Testis (tissue), 3 donors: ENCODE results near the gene BARHL2. TPM values are rescaled to one million over a fixed set of nuclear protein-coding genes. Genes with fewer than 3 reads are reported as not detected.

Experiments used
- DNase-seq: peaks from one replicate; pipeline ENCODE4 v3.0.0-alpha.2; 2019
- H3K27ac ChIP-seq, 2 donors: fragments of 200-600 bp; sonication (generic); one replicate each; pipeline ENCODE4 v1.5.1; 2019
- H3K27me3 ChIP-seq: fragments of 200-600 bp; sonication (generic); one replicate; pipeline ENCODE4 v1.5.1; 2019
- H3K36me3 ChIP-seq: fragments of 200-600 bp; sonication (generic); one replicate; pipeline ENCODE4 v1.5.1; 2017; ENCODE audit warnings: low read depth; ENCODE audit errors: missing control alignments
- H3K4me1 ChIP-seq: fragments of 200-600 bp; sonication (generic); one replicate; pipeline ENCODE4 v1.5.1; 2019
- H3K4me3 ChIP-seq, 2 donors: fragments of 200-600 bp; sonication (generic); one replicate each; pipeline ENCODE4 v1.5.1; 2017 to 2019
- H3K9me3 ChIP-seq: fragments of 200-600 bp; sonication (generic); one replicate; pipeline ENCODE4 v1.5.1; 2017
- CTCF ChIP-seq, 3 experiments: fragments of 450-650 bp in 2 of 3; fragments of 200-600 bp in 1 of 3; sonication (generic) in 1 of 3; IDR thresholded peaks; one replicate each; pipeline ENCODE4 v1.5.1; 2016 to 2019; ENCODE audit warnings: antibody characterized with exemption in 3 of 3, mild to moderate bottlenecking in 2 of 3, moderate library complexity in 1 of 3
- POLR2A ChIP-seq: fragments of 450-650 bp; IDR thresholded peaks from one replicate; pipeline ENCODE4 v1.6.1; 2017; ENCODE audit warnings: antibody characterized with exemption, mild to moderate bottlenecking, moderate library complexity
- WGBS, 2 donors: methylation state at CpG; one replicate each; pipeline ENCODE4 v1.1.5; 2018; 5-methylcytosine and 5-hydroxymethylcytosine counted together
- intact Hi-C: fragments of 100-400 bp; cut with DNase I; formaldehyde crosslinking; loops from one replicate; pipeline ENCODE4 v1.15.1; 2023; ENCODE audit warnings: low total_unique reads
- polyA plus RNA-seq: library from polyadenylated mRNA; stranded (reverse); fragments of 350-450 nt; fragmentation: Illumina TruSeq; extraction: RNeasy Lipid Tissue Mini Kit (QIAGEN cat#74804); gene quantifications from one replicate; pipeline ENCODE4 v1.2.3, GENCODE V29; 2014; ENCODE audit warnings: low read depth, low replicate concordance; ENCODE audit not compliant: insufficient read depth
- total RNA-seq, 2 donors: library from RNA; depleted of rRNA; stranded (reverse); fragments of >200 nt; gene quantifications; one replicate each; pipeline ENCODE4 v1.2.3, GENCODE V29; 2016

BARHL2 gene
- total and polyA plus RNA-seq, 3 donors from 2014 or later, result 3.5 to 6.3 (median 5.6) TPM

DNA sequence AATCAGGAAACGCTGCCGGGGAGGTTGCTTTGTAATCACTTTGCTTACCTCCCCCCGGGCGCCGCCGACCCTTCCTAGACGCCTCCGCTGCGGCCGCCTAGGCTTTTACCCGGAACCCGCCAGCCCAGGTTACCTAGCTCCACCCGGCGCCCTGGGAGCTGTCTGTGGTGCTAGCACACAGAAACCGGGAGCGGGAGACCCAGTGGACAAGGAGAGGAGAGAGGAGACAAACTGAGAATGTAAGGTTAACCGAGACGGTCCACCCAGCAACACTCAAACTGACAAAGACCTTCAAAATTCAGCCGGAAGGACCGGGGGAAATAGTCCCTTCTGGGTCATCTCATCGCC is 9.8 kb downstream of the BARHL2 start:
- H3K4me1 ChIP-seq, result peaks cover 10% of the 10 kb centered on the region
- no peaks in the 10 kb centered on the region for H3K27me3 ChIP-seq
- TF ChIP-seq POLR2A, result no peak
- TF ChIP-seq CTCF (IDR thresholded peaks at IDR 0.05), result no peak
- H3K4me3 ChIP-seq, result peak overlapping the region; percentile 43 to 47
- no peak overlapping the region for H3K27ac ChIP-seq
- H3K36me3 ChIP-seq, result no peaks in the 10 kb centered on the region
- no peaks in the 10 kb centered on the region for H3K9me3 ChIP-seq
- peak; percentile 76 for DNase-seq
- intact Hi-C loops, result no loop called here
- 1% methylated on average over 19 to 21 of the region's 21 CpGs for WGBS, 2 donors

GRCh38 chr1:90706437-90707362 is 10.4 kb downstream of the BARHL2 start:
- H3K4me1 ChIP-seq, result peaks cover 10% of the 10 kb centered on the region
- TF ChIP-seq CTCF (IDR thresholded peaks at IDR 0.05), result no peak
- TF ChIP-seq POLR2A, result no peak
- intact Hi-C loops, result no loop called here
- WGBS, 2 donors, result 0% methylated on average over 11 to 73 of the region's 73 CpGs
- H3K9me3 ChIP-seq, result no peaks in the 10 kb centered on the region
- H3K36me3 ChIP-seq, result no peaks in the 10 kb centered on the region
- no peak overlapping the region for H3K27ac ChIP-seq
- H3K4me3 ChIP-seq, result peak overlapping the region; percentile 43 to 47
- no peaks in the 10 kb centered on the region for H3K27me3 ChIP-seq
- peak; percentile 53 for DNase-seq

DNA sequence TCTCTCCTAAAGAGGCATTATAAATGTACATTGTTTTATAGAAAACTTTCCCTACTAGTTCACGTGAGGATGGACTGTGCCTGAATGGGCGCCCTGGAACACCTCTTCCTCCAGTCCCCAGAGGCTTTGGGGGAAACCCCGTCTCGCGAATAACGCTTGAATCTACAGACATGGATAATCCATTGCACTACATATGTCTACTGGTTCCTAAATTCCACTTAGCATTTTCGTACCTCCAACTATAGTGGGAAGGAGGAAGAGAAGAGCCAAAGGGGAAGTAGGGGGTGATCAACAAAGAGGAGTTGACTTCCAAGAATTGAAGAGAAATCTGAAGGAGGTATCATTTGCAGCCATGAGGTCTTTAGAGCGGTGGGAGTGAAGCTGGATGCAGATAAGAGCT is 11.1 kb downstream of the BARHL2 start:
- no peaks in the 10 kb centered on the region for H3K9me3 ChIP-seq
- TF ChIP-seq CTCF (IDR thresholded peaks at IDR 0.05) (no peak), POLR2A (no peak)
- peak overlapping the region; percentile 43 to 47 for H3K4me3 ChIP-seq
- peaks cover 9% of the 10 kb centered on the region for H3K4me1 ChIP-seq
- intact Hi-C loops, result no loop called here
- H3K36me3 ChIP-seq, result no peaks in the 10 kb centered on the region
- no peak for DNase-seq
- no peaks in the 10 kb centered on the region for H3K27me3 ChIP-seq
- H3K27ac ChIP-seq, result no peak overlapping the region
- 5 to 6% methylated on average over 8 of the region's 8 CpGs for WGBS, 2 donors

DNA sequence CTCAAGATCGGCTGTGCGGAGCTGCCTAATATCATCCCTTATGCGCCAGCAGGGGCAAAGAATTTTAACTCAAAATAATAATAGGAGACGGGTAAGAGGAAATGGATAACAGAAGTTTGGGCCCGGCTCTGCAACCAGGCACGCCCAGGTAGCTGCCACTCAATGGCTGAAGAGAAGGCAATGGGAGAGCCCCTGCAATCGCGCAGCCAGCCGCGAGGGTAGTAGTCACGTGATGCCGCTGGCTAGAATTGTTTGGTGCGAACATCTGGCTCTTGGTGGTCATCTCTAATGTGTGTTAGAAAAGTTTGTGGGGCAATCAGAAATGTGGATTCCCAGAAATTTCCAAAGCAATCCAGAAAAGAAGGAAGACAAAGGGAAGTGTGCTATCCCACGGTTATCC is 12.3 kb downstream of the BARHL2 start:
- Histone ChIP-seq H3K27me3 (no peaks in the 10 kb centered on the region), H3K9me3 (no peaks in the 10 kb centered on the region), H3K4me1 (peaks cover 4% of the 10 kb centered on the region), H3K4me3 (no peak overlapping the region), H3K36me3 (no peaks in the 10 kb centered on the region), H3K27ac (no peak overlapping the region)
- TF ChIP-seq POLR2A, result no peak
- TF ChIP-seq CTCF (IDR thresholded peaks at IDR 0.05), result no peak
- intact Hi-C loops, result no loop called here
- WGBS, 2 donors, result 6 to 10% methylated on average over 14 of the region's 14 CpGs
- DNase-seq, result no peak

DNA sequence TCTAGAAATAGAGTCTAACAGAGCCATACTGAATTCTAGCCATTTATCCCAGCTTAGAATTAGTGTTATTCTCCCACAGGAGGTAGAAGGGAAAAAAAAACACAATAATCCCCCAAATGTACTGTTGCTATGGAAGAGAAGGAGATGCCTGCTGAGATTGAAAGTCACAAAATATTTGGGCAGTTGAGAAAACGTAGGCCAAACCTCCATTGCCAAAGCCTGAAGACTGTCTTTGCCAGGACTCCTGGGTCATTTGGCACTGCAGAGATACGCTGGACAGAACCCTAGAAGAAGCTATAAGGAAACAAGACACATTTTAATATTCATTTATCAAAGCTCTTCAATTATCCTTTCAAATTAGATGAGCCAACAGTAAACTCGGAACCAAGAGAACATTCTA is 22.3 kb downstream of the BARHL2 start:
- Histone ChIP-seq H3K36me3 (no peaks in the 10 kb centered on the region), H3K4me1 (no peaks in the 10 kb centered on the region), H3K27me3 (no peaks in the 10 kb centered on the region), H3K27ac (no peak overlapping the region), H3K9me3 (no peaks in the 10 kb centered on the region), H3K4me3 (no peak overlapping the region)
- 84% methylated on average over 3 of the region's 3 CpGs for WGBS, 2 donors
- TF ChIP-seq POLR2A (no peak), CTCF (IDR thresholded peaks at IDR 0.05) (no peak)
- no peak for DNase-seq
- intact Hi-C loops, result no loop called here
